Activated CD4-positive, alpha-beta T cell treated with anti-CD3 and anti-CD28 coated beads, Interleukin-2, amount 10 ng/mL, durations not matched to agents 7 days and 5 days (primary cell): ENCODE measurements around the gene H19. TPM values are rescaled to one million over a fixed set of nuclear protein-coding genes. Genes with fewer than 3 reads are reported as not detected.

ENCODE experiments used
- CTCF ChIA-PET: fragments of 350-600 bp; sonication (Branson Sonifier 250); formaldehyde crosslinking; loops from one replicate; lab custom pipeline; 2021; ENCODE audit warnings: antibody characterized with exemption; lab: Charles Lee
- POLR2A ChIA-PET: fragments of 350-600 bp; sonication (Branson Sonifier 250); formaldehyde crosslinking; loops from one replicate; lab custom pipeline; 2021; ENCODE audit warnings: antibody characterized with exemption; lab: Charles Lee
- DNase-seq: peaks from one replicate; pipeline ENCODE4 v3.0.0-alpha.2; 2020
- H3K27ac Mint-ChIP-seq: one replicate; pipeline ENCODE4 v1.8.0; 2021; ENCODE audit warnings: mild to moderate bottlenecking, moderate library complexity, mixed read lengths
- H3K27me3 Mint-ChIP-seq: one replicate; pipeline ENCODE4 v1.8.0; 2021; ENCODE audit warnings: mixed read lengths
- H3K36me3 Mint-ChIP-seq: one replicate; pipeline ENCODE4 v1.8.0; 2021; ENCODE audit warnings: low read depth, mixed read lengths
- H3K4me1 Mint-ChIP-seq: one replicate; pipeline ENCODE4 v1.8.0; 2021; ENCODE audit warnings: mixed read lengths
- H3K4me3 Mint-ChIP-seq: one replicate; pipeline ENCODE4 v1.8.0; 2021; ENCODE audit warnings: mild to moderate bottlenecking, moderate library complexity, mixed read lengths
- H3K9me3 Mint-ChIP-seq: one replicate; pipeline ENCODE4 v1.8.0; 2021; ENCODE audit warnings: mixed read lengths
- total RNA-seq, 2 experiments: library from RNA; stranded (reverse); gene quantifications; one replicate each; pipeline ENCODE4 v1.2.3, GENCODE V29; 2021

The H19 gene
- total RNA-seq, 2 experiments from 2014 or later, result not detected

DNA sequence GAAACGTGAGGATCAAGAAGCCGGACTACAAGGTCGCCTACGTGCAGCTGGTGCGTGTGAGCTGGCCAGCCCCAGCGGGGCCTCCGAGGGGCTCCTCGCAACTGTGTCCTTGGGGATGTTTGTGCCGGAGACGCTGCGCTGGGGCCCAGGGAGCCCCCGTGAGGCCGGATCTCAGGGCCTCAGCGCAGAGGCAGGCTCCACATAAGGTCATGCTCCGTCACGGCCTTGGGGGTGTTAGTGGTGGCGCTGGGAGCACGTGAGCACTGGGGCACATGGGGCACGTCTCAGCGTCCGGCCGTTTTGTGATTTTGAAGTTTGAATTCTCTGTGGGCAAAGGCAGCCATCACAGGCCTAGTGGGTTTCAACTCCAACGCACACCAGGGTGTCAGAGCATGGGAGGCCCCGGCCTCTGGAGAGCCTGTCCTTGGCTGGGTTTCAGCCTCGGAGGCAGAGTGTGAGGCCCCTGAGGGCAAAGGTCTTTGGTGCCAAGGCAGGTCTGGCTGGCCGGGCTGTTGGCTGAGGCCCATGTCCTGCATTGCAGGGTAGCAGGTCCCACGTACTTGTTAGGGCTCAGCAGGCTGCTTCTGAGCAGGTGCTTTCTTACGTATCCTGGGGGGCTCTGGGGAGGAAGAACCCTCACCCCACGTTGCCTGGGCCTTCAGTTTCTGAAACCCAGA lies 44.7 kb downstream of the H19 start:
- POLR2A ChIA-PET, result no interaction called here
- CTCF ChIA-PET, result no interaction called here
- Mint-ChIP-seq H3K4me1 (no peaks in the 10 kb centered on the region), H3K4me3 (no peak overlapping the region), H3K27ac (no peak overlapping the region), H3K27me3 (no peaks in the 10 kb centered on the region), H3K36me3 (no peaks in the 10 kb centered on the region), H3K9me3 (no peaks in the 10 kb centered on the region)
- DNase-seq, result no peak

DNA sequence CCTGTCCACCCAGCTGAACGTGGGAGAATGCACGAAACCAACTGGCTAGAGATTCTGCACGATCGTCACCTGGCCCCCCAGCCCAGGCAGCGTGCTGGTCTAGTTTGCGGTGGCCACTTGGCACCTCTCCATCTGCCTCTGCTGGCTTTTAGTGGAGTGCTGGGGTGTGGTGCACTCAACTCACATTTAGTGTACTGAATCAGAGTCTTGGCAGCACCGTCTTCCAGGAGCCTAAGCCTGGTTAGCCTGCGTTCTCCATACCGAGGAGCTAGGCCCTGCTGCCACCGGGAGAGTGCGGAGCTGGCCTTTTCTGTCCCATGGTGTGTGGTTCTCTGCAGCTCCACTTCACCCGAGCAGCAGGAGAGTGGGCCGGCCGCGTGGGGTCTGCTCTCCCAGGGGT lies 47.7 kb downstream of the H19 start:
- no peaks in the 10 kb centered on the region for H3K4me1 Mint-ChIP-seq
- H3K4me3 Mint-ChIP-seq, result no peak overlapping the region
- H3K27ac Mint-ChIP-seq, result no peak overlapping the region
- no peaks in the 10 kb centered on the region for H3K27me3 Mint-ChIP-seq
- DNase-seq, result no peak
- no peaks in the 10 kb centered on the region for H3K36me3 Mint-ChIP-seq
- ChIA-PET POLR2A (no interaction called here), CTCF (interaction anchor here (1.5 to 3.2 kb wide), 4 partner anchors 9 to 256 kb away, joined by 4 to 9 read pairs (median 8); no protein-coding TSS in a partner anchor)
- no peaks in the 10 kb centered on the region for H3K9me3 Mint-ChIP-seq

DNA sequence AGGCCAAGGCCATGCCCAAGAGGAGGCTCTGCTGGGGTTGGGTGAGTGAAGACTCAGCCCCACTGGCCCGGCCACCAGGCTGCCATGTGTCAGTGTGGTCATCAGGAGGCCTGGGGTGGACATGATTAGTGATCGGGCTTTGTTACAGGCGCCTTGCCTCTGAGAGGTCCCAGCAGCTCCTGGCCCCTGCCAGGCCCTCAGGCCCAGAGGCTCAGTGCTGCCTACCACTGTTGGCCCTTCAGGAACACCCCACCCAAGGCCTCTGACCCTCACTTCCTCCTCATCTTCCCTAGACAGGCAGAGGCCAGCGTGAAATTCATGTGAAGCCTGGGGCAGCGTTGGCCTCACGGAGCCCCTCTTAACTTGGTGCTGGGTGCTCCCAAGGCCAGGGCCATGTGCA lies 48.3 kb downstream of the H19 start:
- Mint-ChIP-seq H3K27ac (no peak overlapping the region), H3K4me1 (no peaks in the 10 kb centered on the region), H3K27me3 (no peaks in the 10 kb centered on the region), H3K9me3 (no peaks in the 10 kb centered on the region), H3K4me3 (no peak overlapping the region), H3K36me3 (no peaks in the 10 kb centered on the region)
- DNase-seq, result no peak
- POLR2A ChIA-PET, result no interaction called here
- CTCF ChIA-PET, result interaction anchor here (0.6 to 3.2 kb wide), 6 partner anchors 10 to 73 kb away, joined by 3 to 9 read pairs (median 4); no protein-coding TSS in a partner anchor

DNA sequence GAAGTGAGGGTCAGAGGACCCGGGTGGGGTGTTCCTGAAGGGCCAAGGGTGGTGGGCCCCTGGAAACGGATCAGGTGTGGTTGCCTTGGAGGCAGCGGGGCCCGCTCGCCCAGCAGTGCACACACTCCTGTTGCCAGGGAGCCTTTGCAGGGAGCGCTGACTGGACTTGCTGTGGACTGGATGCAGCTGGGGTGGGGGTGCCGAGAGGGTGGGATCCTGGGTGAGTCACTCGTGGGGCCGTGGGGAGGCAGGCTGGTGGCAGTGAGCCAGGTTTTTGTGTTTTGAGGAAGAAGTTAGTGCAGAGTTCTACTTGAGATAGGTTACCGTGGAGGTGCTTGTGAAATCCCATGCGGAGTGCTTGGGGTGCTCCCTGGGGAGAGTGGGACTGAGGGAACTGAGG lies 49.3 kb downstream of the H19 start:
- ChIA-PET POLR2A (no interaction called here), CTCF (interaction anchor here (1.0 to 3.2 kb wide), 9 partner anchors 11 to 298 kb away, joined by 3 to 9 read pairs (median 5); no protein-coding TSS in a partner anchor)
- Mint-ChIP-seq H3K36me3 (no peaks in the 10 kb centered on the region), H3K4me3 (no peak overlapping the region), H3K27ac (no peak overlapping the region), H3K9me3 (no peaks in the 10 kb centered on the region), H3K4me1 (no peaks in the 10 kb centered on the region), H3K27me3 (no peaks in the 10 kb centered on the region)
- DNase-seq, result no peak

DNA sequence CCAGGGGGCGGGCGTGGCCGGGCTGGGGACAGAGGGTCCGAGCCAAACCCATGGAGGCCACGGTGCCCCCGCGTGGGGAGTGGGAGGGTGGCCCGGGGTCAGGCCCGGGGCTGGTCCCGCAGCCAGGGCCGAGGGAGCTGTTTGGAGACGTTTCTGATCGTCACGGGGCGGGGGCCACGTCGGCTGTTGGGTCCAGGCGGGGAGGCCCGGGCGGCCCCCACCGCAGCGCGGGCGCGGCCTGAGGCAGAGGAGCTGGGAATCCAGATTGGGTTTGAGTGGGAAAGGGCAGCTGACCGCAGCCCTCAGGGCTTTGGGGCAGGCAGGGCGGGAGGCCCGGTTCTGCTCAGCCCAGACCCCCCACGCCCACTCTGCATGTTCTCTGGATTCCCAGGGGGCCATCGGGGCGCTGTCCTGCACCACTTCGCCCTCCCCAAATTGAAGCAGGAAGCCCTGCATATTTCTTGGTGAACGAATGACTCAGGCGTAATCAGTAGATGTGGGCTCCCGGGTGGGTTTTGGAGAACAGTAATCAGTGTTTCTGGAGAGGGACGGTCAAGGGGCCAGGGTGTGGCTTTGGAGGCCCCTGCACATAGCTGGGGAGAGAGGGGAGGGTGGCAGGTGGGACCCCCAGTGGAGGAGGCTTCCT lies 49.9 kb downstream of the H19 start:
- no peaks in the 10 kb centered on the region for H3K4me1 Mint-ChIP-seq
- H3K9me3 Mint-ChIP-seq, result no peaks in the 10 kb centered on the region
- H3K27ac Mint-ChIP-seq, result no peak overlapping the region
- DNase-seq, result no peak
- no peak overlapping the region for H3K4me3 Mint-ChIP-seq
- ChIA-PET CTCF (interaction anchor here (0.5 to 2.4 kb wide), 9 partner anchors 12 to 327 kb away, joined by 3 to 9 read pairs (median 3); no protein-coding TSS in a partner anchor), POLR2A (interaction anchor here (0.6 kb wide), 1 partner anchor 203 kb away, joined by 3 read pairs; no protein-coding TSS in a partner anchor)
- H3K27me3 Mint-ChIP-seq, result no peaks in the 10 kb centered on the region
- H3K36me3 Mint-ChIP-seq, result no peaks in the 10 kb centered on the region

DNA sequence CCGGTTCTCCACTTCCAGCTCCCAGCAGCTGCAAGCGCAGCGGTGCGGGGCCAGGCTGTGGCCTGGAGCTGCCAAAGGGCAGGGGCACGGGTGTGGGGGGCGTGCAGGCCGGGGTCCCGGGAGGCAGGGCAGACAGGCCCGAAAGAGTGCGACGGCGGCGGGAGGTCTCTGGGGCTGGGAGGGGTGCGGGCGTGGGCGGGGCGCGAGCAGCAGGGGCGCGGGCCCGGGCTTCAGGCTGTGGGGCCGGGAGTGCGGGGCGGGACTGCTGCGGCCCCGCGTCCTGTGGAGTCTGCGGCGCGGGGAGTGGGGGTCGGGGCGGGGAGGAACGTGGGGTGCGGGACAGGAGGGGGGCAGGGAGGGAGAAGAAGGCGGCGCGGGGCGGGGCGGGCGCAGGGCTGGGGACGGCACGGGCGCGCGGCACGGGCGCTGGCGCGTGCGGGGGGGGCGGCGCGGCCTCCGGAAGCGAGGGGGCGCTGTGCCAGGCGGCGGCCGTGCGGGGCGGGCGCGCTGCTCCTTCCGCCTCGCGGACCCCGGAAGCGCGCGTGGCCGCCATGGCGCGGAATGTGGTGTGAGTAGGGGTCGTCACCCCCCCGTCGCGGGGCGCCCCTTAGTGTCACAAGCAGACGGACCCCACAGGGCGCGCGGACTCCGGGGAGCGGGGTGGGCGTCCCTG lies 50.7 kb downstream of the H19 start, which contains the start of gene MRPL23:
Gene MRPL23, plus strand, starts transcription at position 521 of the 673 bp plus-strand sequence. Its CDS starts 31 bp downstream, at position 552.
- Mint-ChIP-seq H3K27me3 (no peaks in the 10 kb centered on the region), H3K4me3 (no peak within 1 kb of the TSS), H3K27ac (no peak within 1 kb of the TSS), H3K4me1 (no peaks in the 10 kb centered on the region), H3K9me3 (no peaks in the 10 kb centered on the region), H3K36me3 (no peaks in the 10 kb centered on the region)
- ChIA-PET POLR2A (no interaction called here), CTCF (interaction anchor here (1.0 to 2.4 kb wide), 5 partner anchors 29 to 206 kb away, joined by 3 to 5 read pairs (median 3); no protein-coding TSS in a partner anchor)
- DNase-seq, result no peak

Other genes starting within 250 kb of the H19 start
- 1 to 10 TPM in 1 of 2 experiments, under 1 TPM in 1; 0.96 to 1.3 TPM for gene IFITM10, start 247.2 kb downstream of the H19 start, total RNA-seq
- gene CTSD, start 233.9 kb downstream of the H19 start, total RNA-seq, result 100 to 1,000 TPM; 140 to 154 TPM
- not detected for gene SYT8, start 162.9 kb downstream of the H19 start, total RNA-seq
- gene TNNI2, start 158.9 kb downstream of the H19 start, total RNA-seq, result not detected
- 100 to 1,000 TPM; 668 to 687 TPM for gene LSP1, start 144.8 kb downstream of the H19 start, total RNA-seq
- gene PRR33, start 105.9 kb downstream of the H19 start, total RNA-seq, result under 1 TPM in 1 of 2 experiments, not detected in 1; 0.05 TPM
- gene TNNT3, start 78.1 kb downstream of the H19 start, total RNA-seq, result 1 to 10 TPM; 3.7 to 5.4 TPM
- 100 to 1,000 TPM in 1 of 2 experiments, 10 to 100 TPM in 1; 77.5 to 106 TPM for gene MRPL23, start 50.5 kb downstream of the H19 start, total RNA-seq
- gene IGF2, start 141.5 kb upstream of the H19 start, total RNA-seq, result under 1 TPM; 0.07 to 0.08 TPM
- not detected for gene INS, start 163.4 kb upstream of the H19 start, total RNA-seq
- not detected for gene TH, start 174.0 kb upstream of the H19 start, total RNA-seq